PFSK-1 (cell line): Measurements from ENCODE around the gene MFRP.

Experiments
- FOXP2 ChIP-seq: optimal IDR thresholded peaks from 2 replicates; pipeline ENCODE3; 2011; ENCODE audit warnings: borderline replicate concordance, control low read depth, inconsistent platforms; ENCODE audit not compliant: insufficient read depth; ENCODE audit errors: extremely low read length, extremely low read depth
- POLR2AphosphoS5 ChIP-seq: IDR thresholded peaks from 2 replicates; pipeline ENCODE4 v1.6.1; 2012; ENCODE audit warnings: low read depth, mild to moderate bottlenecking, control low read depth, low read length, moderate library complexity
- SIN3A ChIP-seq: IDR thresholded peaks from 2 replicates; pipeline ENCODE4 v1.6.1; 2012; ENCODE audit warnings: mild to moderate bottlenecking, low read length, moderate library complexity, borderline replicate concordance; ENCODE audit not compliant: insufficient read depth
- TAF1 ChIP-seq: IDR thresholded peaks from 2 replicates; pipeline ENCODE4 v1.6.1; 2012; ENCODE audit warnings: low read length, control low read depth, borderline replicate concordance; ENCODE audit not compliant: insufficient read depth
- TF ChIP-seq, protein P1 (sequence below), 2 experiments: IDR thresholded peaks; 2 replicates each; pipeline versions ENCODE4 v1.6.1 to v1.8.0; 2011 to 2012; ENCODE audit warnings: low read depth in 2 of 2, low read length in 2 of 2, control low read depth in 1 of 2, inconsistent platforms in 1 of 2, mild to moderate bottlenecking in 1 of 2, moderate library complexity in 1 of 2; ENCODE audit not compliant: insufficient read depth in 1 of 2

MFRP gene

DNA sequence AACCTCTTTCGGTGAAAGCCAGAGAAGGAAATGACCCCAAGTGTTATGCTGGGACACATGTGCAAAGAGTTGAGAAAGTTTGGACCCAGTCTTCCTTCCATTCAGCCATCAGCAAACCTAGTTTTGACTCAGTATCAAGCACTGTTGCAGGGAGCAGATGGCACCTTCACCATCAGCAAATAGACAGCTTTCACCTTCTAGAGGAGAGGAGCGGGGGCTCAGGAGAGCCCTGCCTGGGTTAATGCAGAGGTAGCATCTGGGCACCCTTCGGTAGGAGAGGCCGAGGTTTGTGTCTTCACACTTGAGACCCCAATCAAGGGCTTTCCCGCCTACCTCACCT, 16.2 kb upstream of the MFRP start:
- TF ChIP-seq, protein P1, sequence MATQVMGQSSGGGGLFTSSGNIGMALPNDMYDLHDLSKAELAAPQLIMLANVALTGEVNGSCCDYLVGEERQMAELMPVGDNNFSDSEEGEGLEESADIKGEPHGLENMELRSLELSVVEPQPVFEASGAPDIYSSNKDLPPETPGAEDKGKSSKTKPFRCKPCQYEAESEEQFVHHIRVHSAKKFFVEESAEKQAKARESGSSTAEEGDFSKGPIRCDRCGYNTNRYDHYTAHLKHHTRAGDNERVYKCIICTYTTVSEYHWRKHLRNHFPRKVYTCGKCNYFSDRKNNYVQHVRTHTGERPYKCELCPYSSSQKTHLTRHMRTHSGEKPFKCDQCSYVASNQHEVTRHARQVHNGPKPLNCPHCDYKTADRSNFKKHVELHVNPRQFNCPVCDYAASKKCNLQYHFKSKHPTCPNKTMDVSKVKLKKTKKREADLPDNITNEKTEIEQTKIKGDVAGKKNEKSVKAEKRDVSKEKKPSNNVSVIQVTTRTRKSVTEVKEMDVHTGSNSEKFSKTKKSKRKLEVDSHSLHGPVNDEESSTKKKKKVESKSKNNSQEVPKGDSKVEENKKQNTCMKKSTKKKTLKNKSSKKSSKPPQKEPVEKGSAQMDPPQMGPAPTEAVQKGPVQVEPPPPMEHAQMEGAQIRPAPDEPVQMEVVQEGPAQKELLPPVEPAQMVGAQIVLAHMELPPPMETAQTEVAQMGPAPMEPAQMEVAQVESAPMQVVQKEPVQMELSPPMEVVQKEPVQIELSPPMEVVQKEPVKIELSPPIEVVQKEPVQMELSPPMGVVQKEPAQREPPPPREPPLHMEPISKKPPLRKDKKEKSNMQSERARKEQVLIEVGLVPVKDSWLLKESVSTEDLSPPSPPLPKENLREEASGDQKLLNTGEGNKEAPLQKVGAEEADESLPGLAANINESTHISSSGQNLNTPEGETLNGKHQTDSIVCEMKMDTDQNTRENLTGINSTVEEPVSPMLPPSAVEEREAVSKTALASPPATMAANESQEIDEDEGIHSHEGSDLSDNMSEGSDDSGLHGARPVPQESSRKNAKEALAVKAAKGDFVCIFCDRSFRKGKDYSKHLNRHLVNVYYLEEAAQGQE (IDR thresholded peaks at IDR 0.05; ENCODE audit: insufficient read depth in 1 of 2, low read depth in 2 of 2, low read length in 2 of 2) = no peak
- no peak for TF ChIP-seq FOXP2
- no peak for TF ChIP-seq TAF1
- no peak for TF ChIP-seq SIN3A
- no peak for TF ChIP-seq POLR2AphosphoS5

DNA sequence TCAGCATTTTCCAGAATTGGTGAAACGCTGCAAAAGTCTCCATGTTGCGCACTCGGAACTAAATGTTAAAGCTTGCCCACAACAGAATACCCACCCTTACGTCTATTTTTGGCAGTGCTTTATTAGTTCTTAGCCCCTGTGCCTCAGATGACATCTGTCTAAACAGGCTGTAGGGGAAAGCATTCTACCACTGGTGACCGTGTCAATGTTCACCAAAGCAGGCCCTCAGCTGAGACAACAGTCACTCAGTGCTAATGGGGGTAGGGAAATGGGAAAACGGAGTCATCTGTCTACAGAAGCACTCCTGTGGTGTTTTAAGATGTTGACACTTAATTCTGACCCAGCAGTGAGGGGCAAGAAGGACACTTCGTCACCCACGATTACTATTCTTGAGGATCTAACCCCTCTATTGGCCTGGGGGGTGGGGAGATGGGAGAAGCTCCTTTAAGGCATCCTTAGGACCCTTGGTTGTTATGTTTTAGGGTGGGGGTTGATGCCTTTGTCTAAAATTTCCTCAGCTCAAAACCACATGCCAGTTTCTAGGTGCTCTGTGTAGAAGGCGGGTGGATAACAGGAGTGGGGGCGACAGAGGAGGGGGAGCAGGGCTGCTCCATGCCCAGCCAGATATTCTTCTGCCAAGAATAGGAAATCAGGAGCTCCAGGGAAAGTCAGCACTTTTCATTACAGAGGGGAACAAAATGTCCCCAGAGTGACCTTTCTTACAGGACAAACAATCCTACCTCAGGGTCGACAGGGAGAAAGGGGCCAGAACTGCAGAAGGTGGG, 15.6 kb upstream of the MFRP start:
- TF ChIP-seq SIN3A (no peak), FOXP2 (no peak), TAF1 (no peak), POLR2AphosphoS5 (no peak)
- TF ChIP-seq, protein P1 (IDR thresholded peaks at IDR 0.05; ENCODE audit: insufficient read depth in 1 of 2, low read depth in 2 of 2, low read length in 2 of 2) = no peak

DNA sequence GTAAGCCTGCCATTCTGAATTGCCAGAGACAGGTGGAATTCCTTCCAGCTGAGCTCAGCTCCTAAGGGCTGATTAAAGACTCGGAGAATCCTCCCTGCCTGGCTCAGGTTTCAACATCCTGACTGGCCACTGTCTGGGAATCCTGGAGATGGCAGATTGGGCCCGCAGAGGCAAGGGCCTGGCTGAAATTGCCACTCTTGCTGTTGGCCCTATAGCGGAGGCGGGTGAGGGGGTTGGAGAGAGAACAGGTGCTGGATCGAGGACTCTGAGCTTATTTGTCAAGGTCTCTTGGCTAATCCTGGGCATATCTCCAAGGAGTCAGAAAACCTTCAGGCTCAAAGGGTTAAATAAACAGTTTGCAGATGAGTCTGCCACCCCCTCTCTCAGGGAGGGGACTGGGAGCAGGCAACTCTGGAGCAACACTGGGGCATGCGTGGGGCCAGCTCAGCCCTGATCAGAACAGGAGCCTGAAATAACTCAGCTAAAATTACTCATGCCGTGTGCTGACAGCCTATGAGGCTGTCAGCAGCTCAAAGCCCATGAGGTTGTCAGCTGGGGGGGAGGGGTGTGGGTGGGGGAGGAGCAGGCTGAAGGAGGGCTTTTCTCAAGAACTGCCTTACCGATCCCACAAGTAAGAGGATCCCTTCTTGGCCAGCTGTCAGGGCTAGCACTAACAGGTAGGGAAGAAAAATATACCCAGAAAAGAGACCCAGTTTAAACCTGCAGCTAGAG, 14.7 kb upstream of the MFRP start:
- TF ChIP-seq POLR2AphosphoS5 = no peak
- no peak for TF ChIP-seq FOXP2
- TF ChIP-seq TAF1 = no peak
- TF ChIP-seq SIN3A = no peak
- TF ChIP-seq, protein P1 (IDR thresholded peaks at IDR 0.05; ENCODE audit: insufficient read depth in 1 of 2, low read depth in 2 of 2, low read length in 2 of 2) = no peak

DNA sequence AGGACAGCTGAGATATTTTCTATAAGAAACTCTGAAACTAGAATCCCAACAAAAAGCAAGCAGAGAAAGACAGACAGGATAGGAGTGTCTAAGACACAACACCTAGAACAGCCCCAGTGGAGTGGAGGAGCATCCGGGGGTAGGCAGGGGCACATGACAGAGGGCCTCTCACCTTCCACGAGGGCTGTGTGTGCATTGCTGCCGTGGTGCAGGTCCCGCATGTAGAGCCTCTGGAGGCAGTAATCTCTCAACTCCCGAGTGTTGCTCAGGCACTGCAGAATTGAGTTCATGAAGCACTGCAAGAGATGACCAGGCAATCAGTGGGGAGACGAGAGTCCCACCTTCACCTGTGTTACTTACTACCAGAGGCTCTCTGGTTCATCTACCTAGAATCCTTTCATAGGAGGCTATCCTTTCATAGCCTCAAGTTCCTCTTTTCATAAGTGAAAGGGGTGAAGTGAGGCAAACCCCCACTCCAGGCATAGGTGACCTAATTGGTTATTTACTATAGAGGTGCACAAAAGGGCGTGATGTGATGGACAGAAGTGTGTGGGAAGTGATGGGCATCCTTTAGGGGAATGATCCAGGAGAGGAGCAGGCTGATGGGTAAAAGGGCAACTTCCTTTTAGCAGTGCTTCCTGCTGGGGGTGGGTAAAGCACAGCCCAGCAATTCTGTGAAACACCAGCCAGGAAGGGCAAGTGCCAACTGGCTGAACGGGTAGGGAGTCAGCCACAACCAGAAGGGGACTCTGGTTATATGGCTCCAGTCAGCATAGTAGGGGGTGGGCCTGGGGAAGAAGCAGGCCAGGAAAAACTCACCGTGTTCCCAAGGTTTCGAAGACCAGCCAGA, 13.1 kb upstream of the MFRP start:
- no peak for TF ChIP-seq POLR2AphosphoS5
- no peak for TF ChIP-seq FOXP2
- no peak for TF ChIP-seq SIN3A
- TF ChIP-seq, protein P1 (IDR thresholded peaks at IDR 0.05; ENCODE audit: insufficient read depth in 1 of 2, low read depth in 2 of 2, low read length in 2 of 2) = no peak
- no peak for TF ChIP-seq TAF1
